Keratinocyte (primary cell): ENCODE measurements around the gene ATP5MC2. TPM values are rescaled to one million over a fixed set of nuclear protein-coding genes. Genes with fewer than 3 reads are reported as not detected.

Experiments
- DNase-seq: peaks from one replicate; pipeline ENCODE4 v3.0.0-alpha.2; 2011; ENCODE audit warnings: low read depth, missing footprints, low spot score
- FAIRE-seq: peaks from 2 replicates; lab custom pipeline; 2011; peaks lifted over from hg19 to GRCh38; lab: Jason Lieb, UNC
- H2AFZ ChIP-seq: 2 replicates; pipeline ENCODE4 v1.6.0; 2012; ENCODE audit warnings: low read length, control low read depth, inconsistent platforms; ENCODE audit not compliant: control insufficient read depth
- H3K27ac ChIP-seq: 2 replicates; pipeline ENCODE4 v1.5.1; 2011; ENCODE audit warnings: low read length; ENCODE audit not compliant: control insufficient read depth, insufficient read depth
- H3K27me3 ChIP-seq: 3 replicates; pipeline ENCODE4 v1.6.0; 2011; ENCODE audit warnings: low read length; ENCODE audit not compliant: control insufficient read depth, insufficient read depth; ENCODE audit errors: extremely low read depth
- H3K36me3 ChIP-seq, 2 experiments: 2 replicates in 1 of 2; 3 replicates in 1 of 2; pipeline ENCODE4 v1.5.1; 2011; ENCODE audit warnings: low read length in 2 of 2, mild to moderate bottlenecking in 1 of 2; ENCODE audit not compliant: control insufficient read depth in 2 of 2, insufficient read depth in 2 of 2; ENCODE audit errors: extremely low read depth in 1 of 2
- H3K4me1 ChIP-seq: 3 replicates; pipeline ENCODE4 v1.5.1; 2011; ENCODE audit warnings: low read length; ENCODE audit not compliant: control insufficient read depth, insufficient read depth; ENCODE audit errors: extremely low read depth
- H3K4me2 ChIP-seq: 3 replicates; pipeline ENCODE4 v1.6.0; 2011; ENCODE audit warnings: low read depth, low read length; ENCODE audit not compliant: control insufficient read depth, insufficient read depth; ENCODE audit errors: extremely low read depth
- H3K4me3 ChIP-seq, 3 experiments: fragments of 200-600 bp in 1 of 3; sonication (generic) in 1 of 3; 2 replicates in 2 of 3; 3 replicates in 1 of 3; pipeline ENCODE4 v1.5.1; 2011 to 2016; ENCODE audit warnings: low read length in 3 of 3, mild to moderate bottlenecking in 3 of 3, control low read depth in 2 of 3, inconsistent platforms in 1 of 3, low read depth in 1 of 3, mixed read lengths in 1 of 3, mixed run types in 1 of 3, moderate library complexity in 1 of 3; ENCODE audit not compliant: control insufficient read depth in 2 of 3, insufficient read depth in 2 of 3; ENCODE audit errors: extremely low read depth in 1 of 3
- H3K79me2 ChIP-seq: 2 replicates; pipeline ENCODE4 v1.6.0; 2012; ENCODE audit warnings: low read length; ENCODE audit not compliant: control insufficient read depth, insufficient read depth
- H3K9ac ChIP-seq: 3 replicates; pipeline ENCODE4 v1.6.0; 2011; ENCODE audit warnings: low read length; ENCODE audit not compliant: control insufficient read depth, insufficient read depth; ENCODE audit errors: extremely low read depth
- H3K9me1 ChIP-seq: 3 replicates; pipeline ENCODE4 v1.6.0; 2011; ENCODE audit warnings: low read length; ENCODE audit not compliant: control insufficient read depth, insufficient read depth; ENCODE audit errors: extremely low read depth
- H3K9me3 ChIP-seq: 2 replicates; pipeline ENCODE4 v1.5.1; 2012; ENCODE audit warnings: low read depth, low read length; ENCODE audit not compliant: control insufficient read depth
- H4K20me1 ChIP-seq: 3 replicates; pipeline ENCODE4 v1.6.0; 2011; ENCODE audit warnings: low read length; ENCODE audit not compliant: control insufficient read depth, insufficient read depth; ENCODE audit errors: extremely low read depth
- CTCF ChIP-seq, 3 experiments: IDR thresholded peaks in 1 of 3; conservative IDR thresholded peaks in 1 of 3; optimal IDR thresholded peaks in 1 of 3; 2 replicates in 2 of 3; 3 replicates in 1 of 3; pipeline versions ENCODE3 to v1.5.1; 2011; ENCODE audit warnings: low read length in 3 of 3, mild to moderate bottlenecking in 3 of 3, moderate library complexity in 2 of 3, control low read depth in 1 of 3, inconsistent platforms in 1 of 3; ENCODE audit not compliant: insufficient read depth in 2 of 3; ENCODE audit errors: extremely low read depth in 1 of 3
- EZH2 ChIP-seq: IDR thresholded peaks from one replicate; pipeline ENCODE4 v1.6.1; 2012; ENCODE audit warnings: inconsistent platforms, mild to moderate bottlenecking, low read length, moderate library complexity
- dilution Hi-C: fragments of 300-500 bp; cut with MboI; formaldehyde crosslinking; loops from one replicate; pipeline ENCODE4 v1.7.0; 2020; ENCODE audit warnings: low sequenced_read_pairs; ENCODE audit not compliant: extremely low pct_ligation_motif_present
- polyA plus RNA-seq, 5 experiments: library from polyadenylated mRNA; depleted of rRNA in 3 of 5; stranded (reverse) in 3 of 5; stranded (forward) in 1 of 5; unstranded in 1 of 5; fragments of >200 nt; gene quantifications; 1 replicate in 1 of 5; 2 replicates in 3 of 5; 3 replicates in 1 of 5; pipeline versions ENCODE4 v1.2.1 to v1.2.3, GENCODE V29; 2011 to 2012; ENCODE audit warnings: missing spikeins in 2 of 5, low read depth in 1 of 5, low replicate concordance in 1 of 5

ATP5MC2 gene
- polyA plus RNA-seq, 1 donor (not counting 4 experiments of a cell fraction or from before 2014, with no cell fraction given), result 138 TPM

GRCh38 chr12:53653595-53653994 lies 22.3 kb downstream of the ATP5MC2 start:
- FAIRE-seq, result no peak
- dilution Hi-C loops, result no loop called here
- TF ChIP-seq EZH2 (no peak), CTCF (optimal IDR thresholded peaks at IDR 0.05 in 1 of 3, IDR thresholded peaks at IDR 0.05 in 1 of 3, conservative IDR thresholded peaks at IDR 0.05 in 1 of 3; ENCODE audit: extremely low read depth in 1 of 3, insufficient read depth in 2 of 3, low read length in 3 of 3) (no peak)

GRCh38 chr12:53652366-53652765 lies 23.5 kb downstream of the ATP5MC2 start:
- H3K27me3 ChIP-seq, result no peaks in the 10 kb centered on the region
- no peak for TF ChIP-seq CTCF (optimal IDR thresholded peaks at IDR 0.05 in 1 of 3, IDR thresholded peaks at IDR 0.05 in 1 of 3, conservative IDR thresholded peaks at IDR 0.05 in 1 of 3; ENCODE audit: extremely low read depth in 1 of 3, insufficient read depth in 2 of 3, low read length in 3 of 3)
- no peak for TF ChIP-seq EZH2
- no peak overlapping the region for H2AFZ ChIP-seq
- H3K4me3 ChIP-seq, result no peak overlapping the region
- no peaks in the 10 kb centered on the region for H3K36me3 ChIP-seq
- H3K9me3 ChIP-seq, result no peaks in the 10 kb centered on the region
- H3K27ac ChIP-seq, result no peak overlapping the region
- FAIRE-seq (no peak), DNase-seq (no peak)
- no peaks in the 10 kb centered on the region for H3K4me1 ChIP-seq
- dilution Hi-C loops, result no loop called here
- no peaks in the 10 kb centered on the region for H3K79me2 ChIP-seq
- no peaks in the 10 kb centered on the region for H4K20me1 ChIP-seq
- no peak overlapping the region for H3K4me2 ChIP-seq
- no peaks in the 10 kb centered on the region for H3K9me1 ChIP-seq
- H3K9ac ChIP-seq, result no peak overlapping the region

More at GRCh38 chr12:53653595-53653994, 22.3 kb downstream of the ATP5MC2 start:
- Histone ChIP-seq H4K20me1 (no peaks in the 10 kb centered on the region), H3K36me3 (no peaks in the 10 kb centered on the region), H3K4me1 (no peaks in the 10 kb centered on the region), H3K4me2 (no peak overlapping the region), H2AFZ (no peak overlapping the region), H3K27ac (no peak overlapping the region), H3K79me2 (no peaks in the 10 kb centered on the region), H3K4me3 (no peak overlapping the region), H3K9ac (no peak overlapping the region), H3K27me3 (no peaks in the 10 kb centered on the region), H3K9me1 (no peaks in the 10 kb centered on the region), H3K9me3 (no peaks in the 10 kb centered on the region)
- no peak for DNase-seq
